IMR-90 (cell line): ENCODE results near the gene SNRNP25.

Experiments
- CEBPB ChIP-seq: IDR thresholded peaks from 2 replicates; pipeline ENCODE4 v1.6.1; 2012; ENCODE audit warnings: low read depth, low read length, improper control_type of control experiment
- CHD1 ChIP-seq: IDR thresholded peaks from 2 replicates; pipeline ENCODE4 v1.6.1; 2012; ENCODE audit warnings: low read depth, low read length, improper control_type of control experiment
- CTCF ChIP-seq: conservative IDR thresholded peaks from 2 replicates; pipeline ENCODE4 v1.5.1; 2012; ENCODE audit warnings: mild to moderate bottlenecking, low read depth, low read length, improper control_type of control experiment
- MAFK ChIP-seq: IDR thresholded peaks from 2 replicates; pipeline ENCODE4 v1.6.1; 2012; ENCODE audit warnings: low read depth, low read length, improper control_type of control experiment
- MAZ ChIP-seq: IDR thresholded peaks from 2 replicates; pipeline ENCODE4 v1.6.1; 2012; ENCODE audit warnings: low read depth, mild to moderate bottlenecking, low read length, improper control_type of control experiment, moderate library complexity, borderline replicate concordance
- POLR2A ChIP-seq: IDR thresholded peaks from 2 replicates; pipeline ENCODE4 v1.6.1; 2012; ENCODE audit warnings: mild to moderate bottlenecking, low read depth, low read length
- RAD21 ChIP-seq: IDR thresholded peaks from 2 replicates; pipeline ENCODE4 v1.6.1; 2012; ENCODE audit warnings: low read length, improper control_type of control experiment
- RFX5 ChIP-seq: IDR thresholded peaks from 2 replicates; pipeline ENCODE4 v1.8.0; 2012; ENCODE audit warnings: low read depth, mild to moderate bottlenecking, low read length, moderate library complexity
- SMC3 ChIP-seq: fragments of 150-350 bp; IDR thresholded peaks from 2 replicates; pipeline ENCODE4 v1.6.1; 2016; ENCODE audit warnings: low read depth, mild to moderate bottlenecking, antibody characterized with exemption, low read length, moderate library complexity
- USF2 ChIP-seq: fragments of 150-350 bp; IDR thresholded peaks from 2 replicates; pipeline ENCODE4 v1.6.1; 2017; ENCODE audit warnings: mild to moderate bottlenecking, antibody characterized with exemption, low read length, low read depth
- TF ChIP-seq, protein P1 (sequence below): fragments of 150-350 bp; IDR thresholded peaks from 2 replicates; pipeline ENCODE4 v1.6.1; 2016; ENCODE audit warnings: low read depth, mild to moderate bottlenecking, low read length, moderate library complexity, borderline replicate concordance

GRCh38 chr16:64914-65255 is 11.3 kb downstream of the SNRNP25 start:
- TF ChIP-seq CTCF, result no peak
- no peak for TF ChIP-seq RAD21
- no peak for TF ChIP-seq POLR2A
- TF ChIP-seq USF2, result no peak
- TF ChIP-seq RFX5, result no peak
- no peak for TF ChIP-seq CHD1
- no peak for TF ChIP-seq CEBPB
- TF ChIP-seq MAFK, result no peak
- TF ChIP-seq MAZ, result no peak
- TF ChIP-seq, protein P1, sequence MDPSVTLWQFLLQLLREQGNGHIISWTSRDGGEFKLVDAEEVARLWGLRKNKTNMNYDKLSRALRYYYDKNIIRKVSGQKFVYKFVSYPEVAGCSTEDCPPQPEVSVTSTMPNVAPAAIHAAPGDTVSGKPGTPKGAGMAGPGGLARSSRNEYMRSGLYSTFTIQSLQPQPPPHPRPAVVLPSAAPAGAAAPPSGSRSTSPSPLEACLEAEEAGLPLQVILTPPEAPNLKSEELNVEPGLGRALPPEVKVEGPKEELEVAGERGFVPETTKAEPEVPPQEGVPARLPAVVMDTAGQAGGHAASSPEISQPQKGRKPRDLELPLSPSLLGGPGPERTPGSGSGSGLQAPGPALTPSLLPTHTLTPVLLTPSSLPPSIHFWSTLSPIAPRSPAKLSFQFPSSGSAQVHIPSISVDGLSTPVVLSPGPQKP, result no peak
- TF ChIP-seq SMC3, result no peak
